CD4-positive, alpha-beta T cell (primary cell): ENCODE data around the gene APOL2. TPM values are rescaled to one million over a fixed set of nuclear protein-coding genes. Genes with fewer than 3 reads are reported as not detected.

Source experiments
- ATAC-seq: fragments of 200-7000 bp; cut with Tn5 transposase; one replicate; pipeline ENCODE4 v1.10.0; 2022; ENCODE audit warnings: mild to moderate bottlenecking; ENCODE audit not compliant: poor library complexity
- CTCF ChIA-PET: fragments of 350-600 bp; sonication (Branson Sonifier 250); formaldehyde crosslinking; loops from one replicate; lab custom pipeline; 2021; ENCODE audit warnings: antibody characterized with exemption, inconsistent platforms; lab: Charles Lee
- POLR2A ChIA-PET: fragments of 350-600 bp; sonication (Branson Sonifier 250); formaldehyde crosslinking; loops from one replicate; lab custom pipeline; 2021; ENCODE audit warnings: antibody characterized with exemption, inconsistent platforms; lab: Charles Lee
- DNase-seq, 14 experiments: peaks; one replicate each; pipeline ENCODE4 v3.0.0-alpha.2; 2013 to 2020; ENCODE audit warnings: mixed read lengths in 2 of 14
- H3K27ac ChIP-seq, 2 donors: one replicate each; pipeline versions ENCODE4 v1.5.1 to v1.7.0; 2013; ENCODE audit warnings: low read length in 2 of 2, low read depth in 1 of 2, mild to moderate bottlenecking in 1 of 2
- H3K27me3 ChIP-seq, 2 experiments: 1 replicate in 1 of 2; 2 replicates in 1 of 2; pipeline versions ENCODE4 v1.6.1 to v1.7.0; 2013; ENCODE audit warnings: low read length in 2 of 2, control low read depth in 1 of 2, mild to moderate bottlenecking in 1 of 2, moderate library complexity in 1 of 2; ENCODE audit not compliant: insufficient read depth in 2 of 2, control insufficient read depth in 1 of 2
- H3K36me3 ChIP-seq: one replicate; pipeline ENCODE4 v1.6.1; 2013; ENCODE audit warnings: low read length, control low read depth; ENCODE audit not compliant: insufficient read depth
- H3K4me1 ChIP-seq: one replicate; pipeline ENCODE4 v1.6.1; 2013; ENCODE audit warnings: low read length, control low read depth; ENCODE audit not compliant: insufficient read depth
- H3K4me3 ChIP-seq: one replicate; pipeline ENCODE4 v1.5.1; 2013; ENCODE audit warnings: mild to moderate bottlenecking, low read length, moderate library complexity
- H3K9me3 ChIP-seq, 2 experiments: 1 replicate in 1 of 2; 2 replicates in 1 of 2; pipeline versions ENCODE4 v1.6.1 to v1.7.0; 2013; ENCODE audit warnings: low read length in 2 of 2, mild to moderate bottlenecking in 2 of 2, control low read depth in 1 of 2, moderate library complexity in 1 of 2; ENCODE audit not compliant: control insufficient read depth in 1 of 2, insufficient read depth in 1 of 2
- H3K27ac Mint-ChIP-seq: one replicate; pipeline ENCODE4 v1.8.0; 2020; ENCODE audit warnings: mixed read lengths
- H3K27me3 Mint-ChIP-seq: one replicate; pipeline ENCODE4 v1.8.0; 2021; ENCODE audit warnings: mixed read lengths
- H3K36me3 Mint-ChIP-seq: one replicate; pipeline ENCODE4 v1.8.0; 2021; ENCODE audit warnings: low read depth, mixed read lengths
- H3K4me1 Mint-ChIP-seq: one replicate; pipeline ENCODE4 v1.8.0; 2021; ENCODE audit warnings: low read depth, mixed read lengths
- H3K4me3 Mint-ChIP-seq: one replicate; pipeline ENCODE4 v1.8.0; 2020; ENCODE audit warnings: mild to moderate bottlenecking, mixed read lengths
- H3K9me3 Mint-ChIP-seq: one replicate; pipeline ENCODE4 v1.8.0; 2020; ENCODE audit warnings: mixed read lengths
- CTCF ChIP-seq: fragments of 200-600 bp; IDR thresholded peaks from one replicate; pipeline ENCODE4 v1.8.0; 2022; ENCODE audit warnings: antibody characterized with exemption, mild to moderate bottlenecking
- intact Hi-C, 2 experiments: fragments of 100-400 bp; cut with DNase I in 1 of 2; cut with micrococcal nuclease in 1 of 2; formaldehyde crosslinking; loops; one replicate each; pipeline versions ENCODE4 v1.15.1 to v1.9.0; 2023 to 2025; cut with DNase I, micrococcal nuclease
- total RNA-seq, 174 experiments: library from RNA in 2 of 174; stranded (reverse) in 2 of 174; gene quantifications; one replicate each; pipeline ENCODE4 v1.2.3 and lab custom pipeline; 2021 to 2026

Gene APOL2
- total RNA-seq, 2 experiments from 2014 or later, result 17.8 to 21.8 TPM

GRCh38 chr22:36220451-36220921 is 18.8 kb downstream of the APOL2 start:
- no peak for TF ChIP-seq CTCF
- Mint-ChIP-seq H3K27me3 (peaks cover 20% of the 10 kb centered on the region), H3K27ac (no peak overlapping the region), H3K9me3 (no peaks in the 10 kb centered on the region), H3K4me3 (no peak overlapping the region), H3K4me1 (peaks cover 7% of the 10 kb centered on the region), H3K36me3 (no peaks in the 10 kb centered on the region)
- ATAC-seq (no peak), DNase-seq (no peak)
- Histone ChIP-seq H3K9me3 (no peaks in the 10 kb centered on the region), H3K27ac (no peak overlapping the region), H3K4me3 (no peak overlapping the region), H3K27me3 (peaks cover 0 to 4% of the 10 kb centered on the region in 2 experiments), H3K36me3 (no peaks in the 10 kb centered on the region), H3K4me1 (peaks cover 3% of the 10 kb centered on the region)
- ChIA-PET POLR2A (no interaction called here), CTCF (interaction anchor here (1.1 kb wide), 1 partner anchor 58 kb away, joined by 3 read pairs; no protein-coding TSS in a partner anchor)
- intact Hi-C loops, result loop anchor here in 1 of 2 experiments (5.0 kb wide), 2 partner anchors 73 to 868 kb away; no protein-coding TSS in a partner anchor

- no peaks in the 10 kb centered on the region for H3K36me3 ChIP-seq
- H3K4me3 Mint-ChIP-seq, result no peak overlapping the region
- H3K27ac Mint-ChIP-seq, result no peak overlapping the region
- CTCF ChIA-PET, result no interaction called here
- no peaks in the 10 kb centered on the region for H3K9me3 ChIP-seq
- TF ChIP-seq CTCF, result no peak
- no peak for DNase-seq
- peaks cover 7% of the 10 kb centered on the region for H3K4me1 Mint-ChIP-seq
- intact Hi-C loops, result no loop called here
- no peaks in the 10 kb centered on the region for H3K9me3 Mint-ChIP-seq
- POLR2A ChIA-PET, result no interaction called here
- H3K27ac ChIP-seq, result no peak overlapping the region
- H3K36me3 Mint-ChIP-seq, result no peaks in the 10 kb centered on the region
- H3K4me1 ChIP-seq, result peaks cover 3% of the 10 kb centered on the region
- no peak for ATAC-seq
- no peak overlapping the region for H3K4me3 ChIP-seq
- H3K27me3 Mint-ChIP-seq, result peaks cover 26% of the 10 kb centered on the region
- H3K27me3 ChIP-seq, result peaks cover 0 to 4% of the 10 kb centered on the region in 2 experiments
These were observed 20.6 kb downstream of the APOL2 start for GRCh38 chr22:36218648-36219193.

- Histone ChIP-seq H3K9me3 (no peaks in the 10 kb centered on the region), H3K4me1 (peaks cover 6% of the 10 kb centered on the region), H3K36me3 (no peaks in the 10 kb centered on the region), H3K4me3 (no peak overlapping the region), H3K27me3 (peaks cover 0 to 4% of the 10 kb centered on the region in 2 experiments), H3K27ac (no peak overlapping the region)
- peaks cover 10% of the 10 kb centered on the region for H3K4me1 Mint-ChIP-seq
- intact Hi-C loops, result no loop called here
- ChIA-PET POLR2A (no interaction called here), CTCF (no interaction called here)
- TF ChIP-seq CTCF, result no peak
- DNase-seq (no peak), ATAC-seq (no peak)
- H3K36me3 Mint-ChIP-seq, result no peaks in the 10 kb centered on the region
- H3K27me3 Mint-ChIP-seq, result peaks cover 44% of the 10 kb centered on the region
- no peak overlapping the region for H3K4me3 Mint-ChIP-seq
- H3K9me3 Mint-ChIP-seq, result no peaks in the 10 kb centered on the region
- H3K27ac Mint-ChIP-seq, result no peak overlapping the region
These were observed 23.3 kb downstream of the APOL2 start for GRCh38 chr22:36215981-36216380.
